A673 (cell line): ENCODE data around the gene TRIM64C.
"Not testable (repeated sequence)": the region's sequence is repeated elsewhere in the genome, so short reads cannot be mapped to it uniquely, and the experiment has no call there.

Source experiments
- EZH2 ChIP-seq: fragments of 200-600 bp; sonication (generic); IDR thresholded peaks from 2 replicates; pipeline ENCODE4 v1.6.1; 2017; ENCODE audit warnings: borderline replicate concordance, low read depth, mild to moderate bottlenecking, mixed read lengths, antibody characterized with exemption, low read length; ENCODE audit not compliant: poor library complexity, severe bottlenecking
- TF ChIP-seq, protein P1 (sequence below): fragments of 300-800, 200-600 bp; sonication (generic); conservative IDR thresholded peaks from 2 replicates; pipeline ENCODE4 v1.5.1; 2017; ENCODE audit warnings: low read depth, mild to moderate bottlenecking, antibody characterized with exemption, low read length, moderate library complexity, mixed read lengths

DNA sequence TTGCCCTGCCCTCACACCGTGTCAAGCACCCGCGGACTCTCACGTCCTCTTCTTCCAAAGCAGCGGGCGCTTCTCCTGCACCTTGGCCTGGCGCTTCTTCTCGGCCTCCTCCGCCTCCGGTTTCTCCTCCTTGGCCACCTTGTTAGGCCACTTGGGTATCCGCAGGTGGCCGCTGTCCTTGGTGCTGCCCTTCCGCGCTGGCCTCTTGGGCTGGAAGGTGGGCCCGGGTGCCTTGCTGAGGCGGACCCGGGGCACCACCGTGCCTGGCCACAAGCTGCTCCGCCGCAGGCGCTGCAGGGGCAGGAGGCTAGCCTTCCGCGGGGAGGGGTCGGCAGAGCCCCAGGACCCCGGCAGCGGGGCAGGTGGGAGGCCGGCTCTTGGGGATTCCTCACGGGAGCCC lies 10.7 kb downstream of the TRIM64C start:
- TF ChIP-seq EZH2 = not testable (repeated sequence)
- TF ChIP-seq, protein P1, sequence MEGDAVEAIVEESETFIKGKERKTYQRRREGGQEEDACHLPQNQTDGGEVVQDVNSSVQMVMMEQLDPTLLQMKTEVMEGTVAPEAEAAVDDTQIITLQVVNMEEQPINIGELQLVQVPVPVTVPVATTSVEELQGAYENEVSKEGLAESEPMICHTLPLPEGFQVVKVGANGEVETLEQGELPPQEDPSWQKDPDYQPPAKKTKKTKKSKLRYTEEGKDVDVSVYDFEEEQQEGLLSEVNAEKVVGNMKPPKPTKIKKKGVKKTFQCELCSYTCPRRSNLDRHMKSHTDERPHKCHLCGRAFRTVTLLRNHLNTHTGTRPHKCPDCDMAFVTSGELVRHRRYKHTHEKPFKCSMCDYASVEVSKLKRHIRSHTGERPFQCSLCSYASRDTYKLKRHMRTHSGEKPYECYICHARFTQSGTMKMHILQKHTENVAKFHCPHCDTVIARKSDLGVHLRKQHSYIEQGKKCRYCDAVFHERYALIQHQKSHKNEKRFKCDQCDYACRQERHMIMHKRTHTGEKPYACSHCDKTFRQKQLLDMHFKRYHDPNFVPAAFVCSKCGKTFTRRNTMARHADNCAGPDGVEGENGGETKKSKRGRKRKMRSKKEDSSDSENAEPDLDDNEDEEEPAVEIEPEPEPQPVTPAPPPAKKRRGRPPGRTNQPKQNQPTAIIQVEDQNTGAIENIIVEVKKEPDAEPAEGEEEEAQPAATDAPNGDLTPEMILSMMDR = not testable (repeated sequence)
